Measurements from ENCODE around the gene LTO1. TPM values are rescaled to one million over a fixed set of nuclear protein-coding genes. Genes with fewer than 3 reads are reported as not detected.

LTO1 gene
- total and polyA plus RNA-seq, 2 of the 13 experiments (the other 11 are each of a cell fraction or from before 2014, with no cell fraction given), result 11.8 to 15.0 TPM

DNA sequence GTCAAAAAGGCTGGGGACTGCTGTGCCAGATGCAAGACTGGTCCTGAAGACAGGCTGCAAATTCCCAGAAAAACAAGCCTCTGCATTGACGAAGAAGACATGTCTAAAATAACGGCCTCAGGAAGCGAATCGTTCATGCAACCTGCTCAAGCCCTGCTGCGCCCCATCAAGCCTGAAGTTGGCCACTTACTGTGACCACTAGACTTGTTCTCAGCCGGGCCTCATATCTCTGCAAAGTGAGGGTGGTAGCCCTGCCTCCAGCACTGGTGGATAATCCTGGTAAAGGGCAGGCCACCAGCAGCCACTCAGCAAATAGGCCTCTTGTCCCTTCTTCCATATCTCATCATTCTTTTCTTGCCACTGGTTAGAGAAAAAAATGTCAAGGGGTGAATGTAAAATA, 11.8 kb downstream of the LTO1 start:
- intact Hi-C loops (cut with micrococcal nuclease; ENCODE audit: unreplicated experiment), result no loop called here
- TF ChIP-seq, protein P1, sequence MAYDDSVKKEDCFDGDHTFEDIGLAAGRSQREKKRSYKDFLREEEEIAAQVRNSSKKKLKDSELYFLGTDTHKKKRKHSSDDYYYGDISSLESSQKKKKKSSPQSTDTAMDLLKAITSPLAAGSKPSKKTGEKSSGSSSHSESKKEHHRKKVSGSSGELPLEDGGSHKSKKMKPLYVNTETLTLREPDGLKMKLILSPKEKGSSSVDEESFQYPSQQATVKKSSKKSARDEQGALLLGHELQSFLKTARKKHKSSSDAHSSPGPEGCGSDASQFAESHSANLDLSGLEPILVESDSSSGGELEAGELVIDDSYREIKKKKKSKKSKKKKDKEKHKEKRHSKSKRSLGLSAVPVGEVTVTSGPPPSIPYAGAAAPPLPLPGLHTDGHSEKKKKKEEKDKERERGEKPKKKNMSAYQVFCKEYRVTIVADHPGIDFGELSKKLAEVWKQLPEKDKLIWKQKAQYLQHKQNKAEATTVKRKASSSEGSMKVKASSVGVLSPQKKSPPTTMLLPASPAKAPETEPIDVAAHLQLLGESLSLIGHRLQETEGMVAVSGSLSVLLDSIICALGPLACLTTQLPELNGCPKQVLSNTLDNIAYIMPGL (CRISPR knock-in tag; IDR thresholded peaks at IDR 0.05; ENCODE audit: borderline replicate concordance in 1 of 2, low read depth in 1 of 2), result no peak
- TF ChIP-seq SP4 (CRISPR knock-in tag; IDR thresholded peaks at IDR 0.05) (no peak), PAX8 (CRISPR knock-in tag; IDR thresholded peaks at IDR 0.05; ENCODE audit: borderline replicate concordance) (no peak), ZNF101 (CRISPR knock-in tag; IDR thresholded peaks at IDR 0.05; ENCODE audit: borderline replicate concordance, low read depth) (no peak), MXD4 (CRISPR knock-in tag; IDR thresholded peaks at IDR 0.05) (no peak), ZNF550 (CRISPR knock-in tag; IDR thresholded peaks at IDR 0.05; ENCODE audit: borderline replicate concordance) (no peak), WIZ (CRISPR knock-in tag; IDR thresholded peaks at IDR 0.05) (no peak), TBX2 (CRISPR knock-in tag; IDR thresholded peaks at IDR 0.05; ENCODE audit: borderline replicate concordance) (no peak)
- TF ChIP-seq, protein P2, sequence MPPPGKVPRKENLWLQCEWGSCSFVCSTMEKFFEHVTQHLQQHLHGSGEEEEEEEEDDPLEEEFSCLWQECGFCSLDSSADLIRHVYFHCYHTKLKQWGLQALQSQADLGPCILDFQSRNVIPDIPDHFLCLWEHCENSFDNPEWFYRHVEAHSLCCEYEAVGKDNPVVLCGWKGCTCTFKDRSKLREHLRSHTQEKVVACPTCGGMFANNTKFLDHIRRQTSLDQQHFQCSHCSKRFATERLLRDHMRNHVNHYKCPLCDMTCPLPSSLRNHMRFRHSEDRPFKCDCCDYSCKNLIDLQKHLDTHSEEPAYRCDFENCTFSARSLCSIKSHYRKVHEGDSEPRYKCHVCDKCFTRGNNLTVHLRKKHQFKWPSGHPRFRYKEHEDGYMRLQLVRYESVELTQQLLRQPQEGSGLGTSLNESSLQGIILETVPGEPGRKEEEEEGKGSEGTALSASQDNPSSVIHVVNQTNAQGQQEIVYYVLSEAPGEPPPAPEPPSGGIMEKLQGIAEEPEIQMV (CRISPR knock-in tag; IDR thresholded peaks at IDR 0.05; ENCODE audit: low read depth), result no peak
- TF ChIP-seq, protein P3, sequence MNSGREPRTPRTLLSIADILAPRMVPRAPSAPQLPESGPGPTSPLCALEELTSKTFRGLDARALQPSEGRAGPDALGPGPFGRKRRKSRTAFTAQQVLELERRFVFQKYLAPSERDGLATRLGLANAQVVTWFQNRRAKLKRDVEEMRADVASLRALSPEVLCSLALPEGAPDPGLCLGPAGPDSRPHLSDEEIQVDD (CRISPR knock-in tag; IDR thresholded peaks at IDR 0.05; ENCODE audit: borderline replicate concordance), result no peak
- TF ChIP-seq, protein P4, sequence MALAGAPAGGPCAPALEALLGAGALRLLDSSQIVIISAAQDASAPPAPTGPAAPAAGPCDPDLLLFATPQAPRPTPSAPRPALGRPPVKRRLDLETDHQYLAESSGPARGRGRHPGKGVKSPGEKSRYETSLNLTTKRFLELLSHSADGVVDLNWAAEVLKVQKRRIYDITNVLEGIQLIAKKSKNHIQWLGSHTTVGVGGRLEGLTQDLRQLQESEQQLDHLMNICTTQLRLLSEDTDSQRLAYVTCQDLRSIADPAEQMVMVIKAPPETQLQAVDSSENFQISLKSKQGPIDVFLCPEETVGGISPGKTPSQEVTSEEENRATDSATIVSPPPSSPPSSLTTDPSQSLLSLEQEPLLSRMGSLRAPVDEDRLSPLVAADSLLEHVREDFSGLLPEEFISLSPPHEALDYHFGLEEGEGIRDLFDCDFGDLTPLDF (CRISPR knock-in tag; IDR thresholded peaks at IDR 0.05), result no peak
- TF ChIP-seq, protein P5, sequence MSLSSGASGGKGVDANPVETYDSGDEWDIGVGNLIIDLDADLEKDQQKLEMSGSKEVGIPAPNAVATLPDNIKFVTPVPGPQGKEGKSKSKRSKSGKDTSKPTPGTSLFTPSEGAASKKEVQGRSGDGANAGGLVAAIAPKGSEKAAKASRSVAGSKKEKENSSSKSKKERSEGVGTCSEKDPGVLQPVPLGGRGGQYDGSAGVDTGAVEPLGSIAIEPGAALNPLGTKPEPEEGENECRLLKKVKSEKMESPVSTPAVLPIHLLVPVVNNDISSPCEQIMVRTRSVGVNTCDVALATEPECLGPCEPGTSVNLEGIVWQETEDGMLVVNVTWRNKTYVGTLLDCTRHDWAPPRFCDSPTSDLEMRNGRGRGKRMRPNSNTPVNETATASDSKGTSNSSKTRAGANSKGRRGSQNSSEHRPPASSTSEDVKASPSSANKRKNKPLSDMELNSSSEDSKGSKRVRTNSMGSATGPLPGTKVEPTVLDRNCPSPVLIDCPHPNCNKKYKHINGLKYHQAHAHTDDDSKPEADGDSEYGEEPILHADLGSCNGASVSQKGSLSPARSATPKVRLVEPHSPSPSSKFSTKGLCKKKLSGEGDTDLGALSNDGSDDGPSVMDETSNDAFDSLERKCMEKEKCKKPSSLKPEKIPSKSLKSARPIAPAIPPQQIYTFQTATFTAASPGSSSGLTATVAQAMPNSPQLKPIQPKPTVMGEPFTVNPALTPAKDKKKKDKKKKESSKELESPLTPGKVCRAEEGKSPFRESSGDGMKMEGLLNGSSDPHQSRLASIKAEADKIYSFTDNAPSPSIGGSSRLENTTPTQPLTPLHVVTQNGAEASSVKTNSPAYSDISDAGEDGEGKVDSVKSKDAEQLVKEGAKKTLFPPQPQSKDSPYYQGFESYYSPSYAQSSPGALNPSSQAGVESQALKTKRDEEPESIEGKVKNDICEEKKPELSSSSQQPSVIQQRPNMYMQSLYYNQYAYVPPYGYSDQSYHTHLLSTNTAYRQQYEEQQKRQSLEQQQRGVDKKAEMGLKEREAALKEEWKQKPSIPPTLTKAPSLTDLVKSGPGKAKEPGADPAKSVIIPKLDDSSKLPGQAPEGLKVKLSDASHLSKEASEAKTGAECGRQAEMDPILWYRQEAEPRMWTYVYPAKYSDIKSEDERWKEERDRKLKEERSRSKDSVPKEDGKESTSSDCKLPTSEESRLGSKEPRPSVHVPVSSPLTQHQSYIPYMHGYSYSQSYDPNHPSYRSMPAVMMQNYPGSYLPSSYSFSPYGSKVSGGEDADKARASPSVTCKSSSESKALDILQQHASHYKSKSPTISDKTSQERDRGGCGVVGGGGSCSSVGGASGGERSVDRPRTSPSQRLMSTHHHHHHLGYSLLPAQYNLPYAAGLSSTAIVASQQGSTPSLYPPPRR (CRISPR knock-in tag; IDR thresholded peaks at IDR 0.05; ENCODE audit: borderline replicate concordance), result no peak
- TF ChIP-seq, protein P6, sequence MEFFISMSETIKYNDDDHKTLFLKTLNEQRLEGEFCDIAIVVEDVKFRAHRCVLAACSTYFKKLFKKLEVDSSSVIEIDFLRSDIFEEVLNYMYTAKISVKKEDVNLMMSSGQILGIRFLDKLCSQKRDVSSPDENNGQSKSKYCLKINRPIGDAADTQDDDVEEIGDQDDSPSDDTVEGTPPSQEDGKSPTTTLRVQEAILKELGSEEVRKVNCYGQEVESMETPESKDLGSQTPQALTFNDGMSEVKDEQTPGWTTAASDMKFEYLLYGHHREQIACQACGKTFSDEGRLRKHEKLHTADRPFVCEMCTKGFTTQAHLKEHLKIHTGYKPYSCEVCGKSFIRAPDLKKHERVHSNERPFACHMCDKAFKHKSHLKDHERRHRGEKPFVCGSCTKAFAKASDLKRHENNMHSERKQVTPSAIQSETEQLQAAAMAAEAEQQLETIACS (CRISPR knock-in tag; IDR thresholded peaks at IDR 0.05), result no peak

More for the DNA sequence above, 11.8 kb downstream of the LTO1 start:
- FAIRE-seq (no peak), DNase-seq (ENCODE audit: low spot score) (no peak), ATAC-seq (no peak)
- Histone ChIP-seq H4K20me1 (ENCODE audit: insufficient read depth, low read length) (no peaks in the 10 kb centered on the region), H3K9ac (ENCODE audit: insufficient read depth, low read depth, low read length) (no peak overlapping the region), H3K27me3 (ENCODE audit: control insufficient read depth in 1 of 2, insufficient read depth in 2 of 2, low read length in 2 of 2) (no peaks in the 10 kb centered on the region), H3K27ac (ENCODE audit: extremely low read length, insufficient read depth, low read length) (no peak overlapping the region), H2AFZ (ENCODE audit: low read length) (no peak overlapping the region), H3K4me3 (replicated peaks in 1 of 3; ENCODE audit: insufficient read depth in 1 of 3, low read depth in 2 of 3, low read length in 3 of 3) (no peak overlapping the region), H3K4me1 (ENCODE audit: insufficient read depth, low read length) (peaks cover 55% of the 10 kb centered on the region), H3K36me3 (replicated peaks in 1 of 2; ENCODE audit: control insufficient read depth in 1 of 2, insufficient read depth in 2 of 2, low read length in 2 of 2) (peaks cover 0 to 5% of the 10 kb centered on the region in 2 experiments; a peak in 1 of 5 replicates), H3K9me3 (ENCODE audit: low read length) (no peaks in the 10 kb centered on the region), H3K79me2 (ENCODE audit: insufficient read depth, low read length) (no peaks in the 10 kb centered on the region), H3K4me2 (ENCODE audit: low read depth, low read length) (no peak overlapping the region)
- in situ Hi-C loops (cut with HindIII; ENCODE audit: extremely low pct_ligation_motif_present, low pct_unique_long_range_greater_than_20kb), result no loop called here
- ChIA-PET CTCF (ENCODE audit: low intra/inter-chr PET ratio, low total read pairs) (no interaction called here), POLR2A (no interaction called here)
- WGBS (ENCODE audit: low lambda C conversion rate), result 96% methylated on average over 6 of the region's 6 CpGs
- no TSS peak for BruUV-seq (replicated peaks)

Data from HepG2 (cell line).